ENCODE results near the gene RAB11FIP5.

Gene RAB11FIP5

GRCh38 chr2:73033142-73033765, 79.5 kb downstream of the RAB11FIP5 start:
- H3K4me3 ChIP-seq (ENCODE audit: control insufficient read depth, low read depth, low read length): no peak overlapping the region
- TF ChIP-seq CTCF (IDR thresholded peaks at IDR 0.05; ENCODE audit: control insufficient read depth, insufficient read depth, low read depth, low read length, missing control alignments): no peak
- no peak for DNase-seq (ENCODE audit: low read depth)

- TF ChIP-seq CTCF (IDR thresholded peaks at IDR 0.05; ENCODE audit: control insufficient read depth, insufficient read depth, low read depth, low read length, missing control alignments): no peak
- H3K4me3 ChIP-seq (ENCODE audit: control insufficient read depth, low read depth, low read length): no peak overlapping the region
- DNase-seq (ENCODE audit: low read depth): no peak
Measured at GRCh38 chr2:73032702-73033097, 80.0 kb downstream of the RAB11FIP5 start.

- no peak for TF ChIP-seq CTCF (IDR thresholded peaks at IDR 0.05; ENCODE audit: control insufficient read depth, insufficient read depth, low read depth, low read length, missing control alignments)
- no peak for DNase-seq (ENCODE audit: low read depth)
- H3K4me3 ChIP-seq (ENCODE audit: control insufficient read depth, low read depth, low read length): no peak overlapping the region
Measured at GRCh38 chr2:73031725-73032701, 80.7 kb downstream of the RAB11FIP5 start.

- H3K4me3 ChIP-seq (ENCODE audit: control insufficient read depth, low read depth, low read length): no peak overlapping the region
- TF ChIP-seq CTCF (IDR thresholded peaks at IDR 0.05; ENCODE audit: control insufficient read depth, insufficient read depth, low read depth, low read length, missing control alignments): no peak
- DNase-seq (ENCODE audit: low read depth): no peak
Measured at GRCh38 chr2:73031095-73031678, 81.6 kb downstream of the RAB11FIP5 start.

GRCh38 chr2:73028841-73029240, 83.9 kb downstream of the RAB11FIP5 start:
- no peak for DNase-seq (ENCODE audit: low read depth)
- H3K4me3 ChIP-seq (ENCODE audit: control insufficient read depth, low read depth, low read length): no peak overlapping the region
- no peak for TF ChIP-seq CTCF (IDR thresholded peaks at IDR 0.05; ENCODE audit: control insufficient read depth, insufficient read depth, low read depth, low read length, missing control alignments)

- TF ChIP-seq CTCF (IDR thresholded peaks at IDR 0.05; ENCODE audit: control insufficient read depth, insufficient read depth, low read depth, low read length, missing control alignments): no peak
Measured at GRCh38 chr2:73027340-73027739, 85.4 kb downstream of the RAB11FIP5 start.

More at GRCh38 chr2:73027340-73027739, 85.4 kb downstream of the RAB11FIP5 start:
- DNase-seq (ENCODE audit: low read depth): no peak
- H3K4me3 ChIP-seq (ENCODE audit: control insufficient read depth, low read depth, low read length): no peak overlapping the region

Data from AG09309 (cell line).